HCT116 (cell line): ENCODE data around the gene LEAP2. TPM values are rescaled to one million over a fixed set of nuclear protein-coding genes. Genes with fewer than 3 reads are reported as not detected.

ENCODE experiments used
- ATAC-seq: fragments of 200-7000 bp; cut with Tn5 transposase; 2 replicates; pipeline ENCODE4 v1.9.1; 2020; ENCODE audit warnings: mild to moderate bottlenecking, moderate library complexity
- BruUV-seq: library from RNA; stranded (reverse); fragments of 400-500 nt; replicated peaks from 2 replicates; lab custom pipeline; 2021; lab: Mats Ljungman, UMichigan
- CTCF ChIA-PET: fragments of 300-600 bp; sonication (Branson Sonifier 250); formaldehyde crosslinking; loops from one replicate; lab custom pipeline; 2021; ENCODE audit warnings: antibody characterized with exemption; lab: Charles Lee
- POLR2A ChIA-PET: fragments of 300-600, 350-600 bp; sonication (Branson Sonifier 250); formaldehyde crosslinking; loops from one replicate; lab custom pipeline; 2021; ENCODE audit warnings: antibody characterized with exemption; lab: Charles Lee
- RAD21 ChIA-PET, 2 experiments: fragments of 300-600 bp; sonication (Branson Sonifier 250); formaldehyde crosslinking; loops; one replicate each; lab custom pipeline; 2023; ENCODE audit warnings: low total read pairs in 2 of 2; ENCODE audit not compliant: uncharacterized antibody in 2 of 2, unreplicated experiment in 2 of 2, low non-redundant PET in 1 of 2; lab: Charles Lee
- DNase-seq: peaks from one replicate; pipeline ENCODE4 v3.0.0-alpha.2; 2010; ENCODE audit warnings: low read depth, low spot score
- H2AFZ ChIP-seq: fragments of 200-600 bp; shearing (Covaris generic), sonication (generic); 2 replicates; pipeline ENCODE4 v1.6.1; 2017; ENCODE audit warnings: low read depth, mixed run types, mixed read lengths, antibody characterized with exemption, low read length; ENCODE audit not compliant: poor library complexity, severe bottlenecking
- H3K27ac ChIP-seq: 2 replicates; pipeline ENCODE4 v1.5.1; 2012; ENCODE audit warnings: low read depth, low read length
- H3K27me3 ChIP-seq: fragments of 200-600 bp; sonication (generic); 2 replicates; pipeline ENCODE4 v1.6.1; 2016; ENCODE audit warnings: mixed run types, low read length, mixed read lengths; ENCODE audit not compliant: insufficient read depth
- H3K36me3 ChIP-seq, 2 experiments: fragments of 200-500 bp in 1 of 2; fragments of 200-600 bp in 1 of 2; sonication (Bioruptor generic) in 1 of 2; sonication (generic) in 1 of 2; 2 replicates each; pipeline versions ENCODE4 v1.5.1 to v1.6.1; 2014 to 2016; ENCODE audit warnings: low read length in 2 of 2, inconsistent platforms in 1 of 2, mixed read lengths in 1 of 2, mixed run types in 1 of 2; ENCODE audit not compliant: insufficient read depth in 2 of 2, control insufficient read depth in 1 of 2
- H3K4me1 ChIP-seq, 2 experiments: fragments of 200-600 bp in 1 of 2; sonication (generic) in 1 of 2; 2 replicates each; pipeline versions ENCODE4 v1.5.1 to v1.6.1; 2012 to 2017; ENCODE audit warnings: low read length in 2 of 2, inconsistent platforms in 1 of 2, mild to moderate bottlenecking in 1 of 2, mixed read lengths in 1 of 2, mixed run types in 1 of 2, moderate library complexity in 1 of 2; ENCODE audit not compliant: insufficient read depth in 2 of 2, control insufficient read depth in 1 of 2
- H3K4me2 ChIP-seq: fragments of 200-600 bp; sonication (generic); 2 replicates; pipeline ENCODE4 v1.6.1; 2017; ENCODE audit warnings: mixed run types, low read length, mixed read lengths
- H3K4me3 ChIP-seq, 2 experiments: fragments of 200-600 bp in 1 of 2; sonication (generic) in 1 of 2; replicated peaks in 1 of 2; 2 replicates each; pipeline ENCODE4 v1.5.1; 2011 to 2016; ENCODE audit warnings: low read length in 2 of 2, control low read depth in 1 of 2, low read depth in 1 of 2, mild to moderate bottlenecking in 1 of 2, mixed read lengths in 1 of 2, mixed run types in 1 of 2
- H3K79me2 ChIP-seq: fragments of 200-600 bp; sonication (generic); 2 replicates; pipeline ENCODE4 v1.6.1; 2017; ENCODE audit warnings: mild to moderate bottlenecking, mixed run types, low read length, moderate library complexity, mixed read lengths; ENCODE audit not compliant: insufficient read depth
- H3K9ac ChIP-seq: fragments of 200-600 bp; sonication (generic); 2 replicates; pipeline ENCODE4 v1.6.1; 2016; ENCODE audit warnings: low read length, mixed read lengths
- H3K9me2 ChIP-seq: fragments of 200-600 bp; sonication (generic), shearing (Covaris generic); 2 replicates; pipeline ENCODE4 v1.6.1; 2017; ENCODE audit warnings: mixed run types, mild to moderate bottlenecking, moderate library complexity; ENCODE audit not compliant: insufficient read depth
- H3K9me3 ChIP-seq, 2 experiments: fragments of 200-500 bp in 1 of 2; fragments of 200-600 bp in 1 of 2; sonication (Bioruptor generic) in 1 of 2; sonication (generic) in 1 of 2; 2 replicates each; pipeline ENCODE4 v1.6.1; 2014 to 2017; ENCODE audit warnings: low read length in 2 of 2, mixed read lengths in 2 of 2, inconsistent platforms in 1 of 2, low read depth in 1 of 2, mild to moderate bottlenecking in 1 of 2, mixed run types in 1 of 2, moderate library complexity in 1 of 2; ENCODE audit not compliant: control insufficient read depth in 1 of 2, insufficient read depth in 1 of 2
- H4K20me1 ChIP-seq: fragments of 200-600 bp; sonication (generic), shearing (Covaris generic); 2 replicates; pipeline ENCODE4 v1.6.1; 2017; ENCODE audit warnings: mixed run types, mild to moderate bottlenecking, moderate library complexity; ENCODE audit not compliant: insufficient read depth
- CBX3 ChIP-seq: IDR thresholded peaks from 2 replicates; pipeline ENCODE4 v1.6.1; 2012; ENCODE audit warnings: low read depth
- CEBPB ChIP-seq: IDR thresholded peaks from 2 replicates; pipeline ENCODE4 v1.6.1; 2012; ENCODE audit warnings: low read depth
- EZH2 ChIP-seq: fragments of 200-600 bp; sonication (generic); IDR thresholded peaks from 2 replicates; pipeline ENCODE4 v1.6.1; 2017; ENCODE audit warnings: antibody characterized with exemption, mixed run types
- EZH2phosphoT487 ChIP-seq: fragments of 200-600 bp; IDR thresholded peaks from 2 replicates; pipeline ENCODE4 v1.6.1; 2018; ENCODE audit warnings: antibody characterized with exemption, borderline replicate concordance
- FOSL1 ChIP-seq: IDR thresholded peaks from 2 replicates; pipeline ENCODE4 v1.6.1; 2012; ENCODE audit warnings: low read depth
- MAX ChIP-seq: IDR thresholded peaks from 2 replicates; pipeline ENCODE4 v1.6.1; 2012
- POLR2A ChIP-seq: IDR thresholded peaks from 2 replicates; pipeline ENCODE4 v1.7.0; 2011; ENCODE audit warnings: borderline replicate concordance; ENCODE audit not compliant: insufficient read depth, insufficient read length; ENCODE audit errors: extremely low read depth
- POLR2AphosphoS5 ChIP-seq: IDR thresholded peaks from 2 replicates; pipeline ENCODE4 v1.6.1; 2011; ENCODE audit warnings: mild to moderate bottlenecking, low read depth, low read length, moderate library complexity
- SRF ChIP-seq: IDR thresholded peaks from 2 replicates; pipeline ENCODE4 v1.6.1; 2012; ENCODE audit warnings: low read depth
- YY1 ChIP-seq: IDR thresholded peaks from 2 replicates; pipeline ENCODE4 v1.6.1; 2011; ENCODE audit warnings: low read length, low read depth, moderate library complexity, mild to moderate bottlenecking; ENCODE audit not compliant: insufficient replicate concordance; ENCODE audit errors: extremely low read depth
- ZFX ChIP-seq: fragments of 450-650 bp; IDR thresholded peaks from 2 replicates; pipeline ENCODE4 v1.6.1; 2017
- ZNF274 ChIP-seq: fragments of 200-500 bp; sonication (Bioruptor generic); IDR thresholded peaks from 2 replicates; pipeline ENCODE4 v1.6.1; 2014; ENCODE audit warnings: mild to moderate bottlenecking, low read depth, low read length, inconsistent platforms
- intact Hi-C: fragments of 100-400 bp; cut with micrococcal nuclease; formaldehyde crosslinking; loops from 2 replicates; pipeline ENCODE4 v1.10.0; 2022
- total RNA-seq: library from RNA; stranded (reverse); gene quantifications from one replicate; pipeline ENCODE4 v1.2.1, GENCODE V29; 2021; ENCODE audit not compliant: unreplicated experiment
- TF ChIP-seq, protein P1 (sequence below): IDR thresholded peaks from 2 replicates; pipeline ENCODE4 v1.6.1; 2011; ENCODE audit warnings: mild to moderate bottlenecking, low read length, moderate library complexity; ENCODE audit not compliant: insufficient replicate concordance; ENCODE audit errors: extremely low read depth
- TF ChIP-seq, protein P2 (sequence below): IDR thresholded peaks from 2 replicates; pipeline ENCODE4 v1.6.1; 2012

LEAP2 gene
- total RNA-seq, 1 experiment from 2014 or later: 1.2 TPM

- ATAC-seq: no peak
- no peaks in the 10 kb centered on the region for H3K9me2 ChIP-seq
- H3K4me1 ChIP-seq: peaks cover under 1 to 1% of the 10 kb centered on the region in 2 experiments; a peak in 2 of 4 replicates
- no peak overlapping the region for H3K4me3 ChIP-seq
- peaks cover 12% of the 10 kb centered on the region for H3K79me2 ChIP-seq
- no peak overlapping the region for H2AFZ ChIP-seq
- H3K36me3 ChIP-seq: peaks cover 4 to 15% of the 10 kb centered on the region in 2 experiments; a peak in 2 of 4 replicates
- ChIA-PET RAD21 (no interaction called here), POLR2A (no interaction called here), CTCF (interaction anchor here (1.3 kb wide), 1 partner anchor 11 kb away, joined by 5 read pairs; no protein-coding TSS in a partner anchor)
- BruUV-seq: no TSS peak
- intact Hi-C loops: no loop called here
- H3K4me2 ChIP-seq: no peak overlapping the region
- no peaks in the 10 kb centered on the region for H3K27me3 ChIP-seq
- DNase-seq: no peak
- H4K20me1 ChIP-seq: no peaks in the 10 kb centered on the region
- H3K9me3 ChIP-seq: no peaks in the 10 kb centered on the region
- H3K9ac ChIP-seq: no peak overlapping the region
- H3K27ac ChIP-seq: no peak overlapping the region
- no peak for TF ChIP-seq CEBPB
Observed at GRCh38 chr5:132872788-132873118, 715 bp upstream of the LEAP2 start.

GRCh38 chr5:132873930-132874271 lies 433 bp downstream of the LEAP2 start:
- no peaks in the 10 kb centered on the region for H3K9me2 ChIP-seq
- H3K27ac ChIP-seq: no peak overlapping the region
- ChIA-PET CTCF (interaction anchor here (1.4 kb wide), 1 partner anchor 9 kb away, joined by 3 read pairs; no protein-coding TSS in a partner anchor), RAD21 (no interaction called here), POLR2A (no interaction called here)
- no peaks in the 10 kb centered on the region for H4K20me1 ChIP-seq
- ATAC-seq (peak; percentile 21; the same call in 1 of the 2 replicates), DNase-seq (no peak)
- H3K4me1 ChIP-seq: no peaks in the 10 kb centered on the region
- H3K4me2 ChIP-seq: no peak overlapping the region
- no TSS peak for BruUV-seq
- no peaks in the 10 kb centered on the region for H3K9me3 ChIP-seq
- intact Hi-C loops: no loop called here
- H3K79me2 ChIP-seq: peaks cover under 1% of the 10 kb centered on the region; the same call in 1 of the 2 replicates
- H3K4me3 ChIP-seq: no peak overlapping the region
- no peak overlapping the region for H2AFZ ChIP-seq
- no peak overlapping the region for H3K9ac ChIP-seq
- TF ChIP-seq EZH2phosphoT487 (no peak), CBX3 (no peak), CEBPB (no peak), POLR2AphosphoS5 (no peak; the same call in 1 of the 2 replicates), YY1 (no peak), MAX (no peak), SRF (no peak), ZNF274 (no peak), EZH2 (no peak), ZFX (no peak), POLR2A (no peak), FOSL1 (no peak)
- TF ChIP-seq, protein P1, sequence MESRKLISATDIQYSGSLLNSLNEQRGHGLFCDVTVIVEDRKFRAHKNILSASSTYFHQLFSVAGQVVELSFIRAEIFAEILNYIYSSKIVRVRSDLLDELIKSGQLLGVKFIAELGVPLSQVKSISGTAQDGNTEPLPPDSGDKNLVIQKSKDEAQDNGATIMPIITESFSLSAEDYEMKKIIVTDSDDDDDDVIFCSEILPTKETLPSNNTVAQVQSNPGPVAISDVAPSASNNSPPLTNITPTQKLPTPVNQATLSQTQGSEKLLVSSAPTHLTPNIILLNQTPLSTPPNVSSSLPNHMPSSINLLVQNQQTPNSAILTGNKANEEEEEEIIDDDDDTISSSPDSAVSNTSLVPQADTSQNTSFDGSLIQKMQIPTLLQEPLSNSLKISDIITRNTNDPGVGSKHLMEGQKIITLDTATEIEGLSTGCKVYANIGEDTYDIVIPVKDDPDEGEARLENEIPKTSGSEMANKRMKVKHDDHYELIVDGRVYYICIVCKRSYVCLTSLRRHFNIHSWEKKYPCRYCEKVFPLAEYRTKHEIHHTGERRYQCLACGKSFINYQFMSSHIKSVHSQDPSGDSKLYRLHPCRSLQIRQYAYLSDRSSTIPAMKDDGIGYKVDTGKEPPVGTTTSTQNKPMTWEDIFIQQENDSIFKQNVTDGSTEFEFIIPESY: no peak
- TF ChIP-seq, protein P2, sequence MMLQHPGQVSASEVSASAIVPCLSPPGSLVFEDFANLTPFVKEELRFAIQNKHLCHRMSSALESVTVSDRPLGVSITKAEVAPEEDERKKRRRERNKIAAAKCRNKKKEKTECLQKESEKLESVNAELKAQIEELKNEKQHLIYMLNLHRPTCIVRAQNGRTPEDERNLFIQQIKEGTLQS: no peak
- no peaks in the 10 kb centered on the region for H3K27me3 ChIP-seq
- H3K36me3 ChIP-seq: peaks cover 4 to 6% of the 10 kb centered on the region in 2 experiments; a peak in 2 of 4 replicates
